MCF 10A (cell line): ENCODE measurements around the gene PCNP. TPM values are rescaled to one million over a fixed set of nuclear protein-coding genes. Genes with fewer than 3 reads are reported as not detected.
A peak's percentile ranks its signal among the peaks of the same experiment; 100 is the strongest.
"Not testable (repeated sequence)": the region's sequence is repeated elsewhere in the genome, so short reads cannot be mapped to it uniquely, and the experiment has no call there.

ENCODE experiments used
- BruUV-seq: library from RNA; stranded (reverse); fragments of 400-500 nt; replicated peaks from 2 replicates; lab custom pipeline; 2021; lab: Mats Ljungman, UMichigan
- CTCF ChIA-PET: fragments of 300-600 bp; sonication (Branson Sonifier 250); formaldehyde crosslinking; extraction: SDS; loops from one replicate; lab custom pipeline; 2021; ENCODE audit warnings: antibody characterized with exemption, inconsistent platforms; lab: Yijun Ruan, JAX
- POLR2A ChIA-PET: fragments of 300-600, 350-650 bp; sonication (Branson Sonifier 250); formaldehyde crosslinking; extraction: SDS; loops from one replicate; lab custom pipeline; 2020; ENCODE audit warnings: antibody characterized with exemption, inconsistent platforms; lab: Yijun Ruan, JAX
- DNase-seq: peaks from one replicate; pipeline ENCODE4 v3.0.0-alpha.2; 2018; ENCODE audit not compliant: unreplicated experiment
- H3K27ac Mint-ChIP-seq: one replicate; pipeline ENCODE4 v1.8.0; 2022; ENCODE audit warnings: mild to moderate bottlenecking, low read depth, mixed read lengths; ENCODE audit not compliant: unreplicated experiment
- H3K27me3 Mint-ChIP-seq: one replicate; pipeline ENCODE4 v1.8.0; 2022; ENCODE audit warnings: mixed read lengths; ENCODE audit not compliant: insufficient read depth, unreplicated experiment
- H3K36me3 Mint-ChIP-seq: one replicate; pipeline ENCODE4 v1.8.0; 2022; ENCODE audit warnings: mild to moderate bottlenecking, moderate library complexity, mixed read lengths; ENCODE audit not compliant: insufficient read depth, unreplicated experiment
- H3K4me1 Mint-ChIP-seq: one replicate; pipeline ENCODE4 v1.8.0; 2022; ENCODE audit warnings: mixed read lengths; ENCODE audit not compliant: insufficient read depth, unreplicated experiment
- H3K4me3 Mint-ChIP-seq: one replicate; pipeline ENCODE4 v1.8.0; 2022; ENCODE audit warnings: mild to moderate bottlenecking, moderate library complexity, mixed read lengths; ENCODE audit not compliant: unreplicated experiment
- H3K9me3 Mint-ChIP-seq: one replicate; pipeline ENCODE4 v1.8.0; 2022; ENCODE audit warnings: mixed read lengths; ENCODE audit not compliant: unreplicated experiment
- intact Hi-C: fragments of 100-400 bp; cut with micrococcal nuclease; formaldehyde crosslinking; loops from 2 replicates; pipeline ENCODE4 v1.14.1; 2022
- total RNA-seq: library from RNA; stranded (reverse); gene quantifications from 2 replicates; pipeline ENCODE4 v1.2.3, GENCODE V29; 2022
- TF ChIP-seq, protein P1 (sequence below): fragments of 200-600 bp; IDR thresholded peaks from one replicate; pipeline ENCODE4 v1.8.0; 2022; ENCODE audit warnings: antibody characterized with exemption, mild to moderate bottlenecking; ENCODE audit not compliant: unreplicated experiment

The PCNP gene
- total RNA-seq, 1 experiment from 2014 or later = 229 TPM

DNA sequence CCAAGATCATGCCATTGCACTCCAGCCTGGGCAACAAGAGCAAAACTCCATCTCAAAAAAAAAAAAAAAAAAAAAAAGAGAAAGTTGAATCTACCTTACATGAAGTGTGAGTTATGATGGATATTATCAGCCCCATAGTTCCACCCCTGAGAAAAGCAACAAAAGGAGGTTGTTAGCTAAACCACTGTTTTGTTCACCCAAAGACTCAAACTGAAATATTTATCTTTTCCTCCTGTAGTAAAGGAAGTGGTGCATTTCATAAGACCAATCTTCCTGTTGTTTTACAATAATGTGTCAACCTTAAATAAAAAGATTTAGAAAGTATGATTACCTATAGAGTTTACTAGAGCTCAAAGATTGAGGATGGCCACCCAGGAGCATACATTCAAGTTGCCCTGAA lies 31.0 kb upstream of the PCNP start:
- TF ChIP-seq, protein P1, sequence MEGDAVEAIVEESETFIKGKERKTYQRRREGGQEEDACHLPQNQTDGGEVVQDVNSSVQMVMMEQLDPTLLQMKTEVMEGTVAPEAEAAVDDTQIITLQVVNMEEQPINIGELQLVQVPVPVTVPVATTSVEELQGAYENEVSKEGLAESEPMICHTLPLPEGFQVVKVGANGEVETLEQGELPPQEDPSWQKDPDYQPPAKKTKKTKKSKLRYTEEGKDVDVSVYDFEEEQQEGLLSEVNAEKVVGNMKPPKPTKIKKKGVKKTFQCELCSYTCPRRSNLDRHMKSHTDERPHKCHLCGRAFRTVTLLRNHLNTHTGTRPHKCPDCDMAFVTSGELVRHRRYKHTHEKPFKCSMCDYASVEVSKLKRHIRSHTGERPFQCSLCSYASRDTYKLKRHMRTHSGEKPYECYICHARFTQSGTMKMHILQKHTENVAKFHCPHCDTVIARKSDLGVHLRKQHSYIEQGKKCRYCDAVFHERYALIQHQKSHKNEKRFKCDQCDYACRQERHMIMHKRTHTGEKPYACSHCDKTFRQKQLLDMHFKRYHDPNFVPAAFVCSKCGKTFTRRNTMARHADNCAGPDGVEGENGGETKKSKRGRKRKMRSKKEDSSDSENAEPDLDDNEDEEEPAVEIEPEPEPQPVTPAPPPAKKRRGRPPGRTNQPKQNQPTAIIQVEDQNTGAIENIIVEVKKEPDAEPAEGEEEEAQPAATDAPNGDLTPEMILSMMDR = no peak
- CTCF ChIA-PET = interaction anchor here (0.7 kb wide), 1 partner anchor 25 kb away, joined by 3 read pairs; no protein-coding TSS in a partner anchor
- POLR2A ChIA-PET = no interaction called here
- H3K9me3 Mint-ChIP-seq = no peaks in the 10 kb centered on the region
- no peak for DNase-seq
- H3K4me3 Mint-ChIP-seq = no peak overlapping the region
- H3K27ac Mint-ChIP-seq = no peak overlapping the region
- H3K4me1 Mint-ChIP-seq = no peaks in the 10 kb centered on the region
- peaks cover 24% of the 10 kb centered on the region for H3K27me3 Mint-ChIP-seq
- intact Hi-C loops = no loop called here
- BruUV-seq = no TSS peak
- no peaks in the 10 kb centered on the region for H3K36me3 Mint-ChIP-seq

DNA sequence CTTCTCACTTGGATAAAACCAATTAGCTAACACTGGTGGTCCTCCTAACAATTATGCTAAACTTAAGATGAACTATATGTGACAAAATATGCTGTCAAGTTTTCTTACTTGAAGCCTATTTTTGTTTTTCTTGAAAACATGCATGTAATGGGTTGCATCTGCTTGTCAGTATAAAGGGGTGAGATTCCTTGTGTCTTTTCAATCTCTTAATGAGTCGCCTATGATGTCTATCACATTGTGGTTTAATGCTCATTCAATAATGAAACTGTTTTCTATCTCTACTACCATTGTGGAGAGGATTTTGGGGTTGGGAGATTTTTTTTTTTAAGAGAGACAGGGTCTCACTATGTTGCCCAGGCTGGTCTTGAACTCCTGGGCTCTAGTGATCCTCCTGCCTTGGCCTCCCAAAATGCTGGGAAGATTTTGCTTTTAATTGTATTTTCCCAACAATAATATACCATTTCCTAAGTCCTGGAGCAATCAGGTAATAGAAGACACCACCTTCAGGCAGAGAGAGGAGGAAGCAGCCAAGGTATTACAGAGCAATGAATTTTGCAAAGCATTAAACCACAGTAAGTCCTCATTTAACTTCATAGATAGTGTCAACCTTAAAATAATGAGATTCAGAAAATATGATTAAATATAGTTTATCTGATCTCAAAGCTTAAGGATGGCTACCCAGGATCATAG lies 29.7 kb upstream of the PCNP start:
- peak; percentile 4 for DNase-seq
- BruUV-seq = no TSS peak
- POLR2A ChIA-PET = no interaction called here

DNA sequence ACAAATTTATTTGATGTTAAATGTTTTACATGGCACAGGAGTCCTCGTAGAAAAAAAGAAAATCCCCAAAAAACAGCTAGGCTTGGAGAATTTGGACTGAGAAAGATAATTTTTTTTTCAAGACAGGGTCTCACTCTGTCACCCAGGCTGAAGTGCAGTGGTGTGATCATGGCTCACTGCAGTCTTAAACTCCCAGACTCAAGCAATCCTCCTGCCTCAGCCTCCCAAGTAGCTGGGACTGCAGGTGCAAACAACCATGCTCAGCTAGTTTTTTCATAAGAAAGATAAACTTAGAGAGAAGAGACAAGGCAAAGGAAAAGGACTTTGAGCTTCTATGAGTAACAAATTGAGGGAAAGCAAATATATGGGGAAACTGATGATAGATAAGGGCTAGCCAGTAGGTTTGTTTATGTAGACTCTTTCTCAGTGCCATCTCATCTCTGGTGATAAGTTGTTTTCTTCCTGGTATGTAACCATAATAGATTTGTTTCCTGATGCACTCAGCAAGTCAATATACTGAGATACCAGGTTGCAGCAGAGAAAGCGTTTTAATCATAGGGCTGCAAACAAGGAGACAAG lies 25.4 kb upstream of the PCNP start:
- H3K36me3 Mint-ChIP-seq = no peaks in the 10 kb centered on the region
- BruUV-seq = no TSS peak
- no peaks in the 10 kb centered on the region for H3K4me1 Mint-ChIP-seq
- no peak for DNase-seq
- H3K4me3 Mint-ChIP-seq = no peak overlapping the region
- TF ChIP-seq, protein P1 = no peak
- no peaks in the 10 kb centered on the region for H3K9me3 Mint-ChIP-seq
- CTCF ChIA-PET = interaction anchor here (0.6 to 0.7 kb wide), 3 partner anchors 35 to 353 kb away, joined by 3 read pairs; no protein-coding TSS in a partner anchor
- H3K27me3 Mint-ChIP-seq = no peaks in the 10 kb centered on the region
- POLR2A ChIA-PET = no interaction called here
- intact Hi-C loops = no loop called here
- no peak overlapping the region for H3K27ac Mint-ChIP-seq

More for the DNA sequence above, 29.7 kb upstream of the PCNP start:
- Mint-ChIP-seq H3K27ac (no peak overlapping the region), H3K36me3 (no peaks in the 10 kb centered on the region), H3K9me3 (no peaks in the 10 kb centered on the region), H3K4me3 (no peak overlapping the region), H3K4me1 (no peaks in the 10 kb centered on the region), H3K27me3 (peaks cover 10% of the 10 kb centered on the region)
- CTCF ChIA-PET = interaction anchor here (0.7 to 1.1 kb wide), 2 partner anchors 13 to 245 kb away, joined by 3 read pairs; no protein-coding TSS in a partner anchor
- intact Hi-C loops = no loop called here
- TF ChIP-seq, protein P1 = no peak

DNA sequence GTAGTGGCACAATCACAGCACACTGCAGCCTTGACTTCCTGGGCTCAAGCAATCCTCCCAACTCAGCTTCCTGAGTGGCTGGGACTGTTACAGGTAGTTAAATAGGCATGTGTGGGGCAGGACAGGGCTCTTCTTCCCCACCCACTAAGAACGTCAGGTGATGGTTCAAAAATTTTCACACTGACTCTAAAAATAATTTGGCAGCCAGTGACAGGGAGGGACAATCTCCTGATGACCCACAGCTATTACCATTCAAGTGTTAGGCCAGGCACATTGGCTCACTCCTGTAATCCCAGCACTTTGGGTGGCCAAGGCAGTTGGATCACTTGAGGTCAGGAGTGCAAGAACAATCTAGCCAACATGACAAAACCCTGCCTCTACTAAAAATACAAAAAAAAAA lies 24.5 kb upstream of the PCNP start:
- Mint-ChIP-seq H3K4me3 (no peak overlapping the region), H3K27me3 (no peaks in the 10 kb centered on the region), H3K9me3 (no peaks in the 10 kb centered on the region), H3K27ac (no peak overlapping the region), H3K36me3 (no peaks in the 10 kb centered on the region), H3K4me1 (no peaks in the 10 kb centered on the region)
- no peak for DNase-seq
- intact Hi-C loops = no loop called here
- TF ChIP-seq, protein P1 = no peak
- ChIA-PET POLR2A (no interaction called here), CTCF (no interaction called here)
- BruUV-seq = no TSS peak

DNA sequence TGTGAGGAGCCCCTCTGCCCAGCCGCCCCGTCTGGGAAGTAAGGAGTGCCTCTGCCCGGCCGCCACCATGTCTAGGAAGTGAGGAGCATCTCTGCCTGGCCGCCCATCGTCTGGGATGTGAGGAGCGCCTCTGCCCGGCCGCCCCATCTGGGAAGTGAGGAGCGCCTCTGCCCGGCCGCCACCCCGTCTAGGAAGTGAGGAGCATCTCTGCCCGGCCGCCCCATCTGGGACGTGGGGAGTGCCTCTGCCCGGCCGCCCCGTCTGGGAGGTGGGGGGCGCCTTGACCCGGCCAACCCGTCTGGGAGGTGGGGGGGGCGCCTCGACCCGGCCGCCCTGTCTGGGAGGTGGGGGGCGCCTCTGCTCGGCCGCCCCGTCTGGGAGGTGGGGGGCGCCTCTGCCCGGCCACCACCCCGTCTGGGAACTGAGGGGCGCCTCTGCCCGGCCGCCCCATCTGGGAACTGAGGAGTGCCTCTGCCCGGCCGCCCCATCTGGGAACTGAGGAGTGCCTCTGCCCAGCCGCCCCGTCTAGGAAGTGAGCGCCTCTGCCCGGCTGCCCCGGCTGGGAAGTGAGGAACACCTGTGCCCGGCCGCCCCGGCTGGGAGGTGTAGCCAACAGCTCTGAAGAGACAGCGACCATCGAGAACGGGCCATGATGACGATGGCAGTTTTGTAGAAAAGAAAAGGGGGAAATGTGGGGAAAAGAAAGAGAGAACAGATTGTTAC lies 22.5 kb upstream of the PCNP start:
- H3K9me3 Mint-ChIP-seq, H3K4me1 Mint-ChIP-seq, intact Hi-C loops, H3K4me3 Mint-ChIP-seq, DNase-seq, H3K36me3 Mint-ChIP-seq, BruUV-seq, POLR2A ChIA-PET, H3K27me3 Mint-ChIP-seq, H3K27ac Mint-ChIP-seq, CTCF ChIA-PET: not testable (repeated sequence)

DNA sequence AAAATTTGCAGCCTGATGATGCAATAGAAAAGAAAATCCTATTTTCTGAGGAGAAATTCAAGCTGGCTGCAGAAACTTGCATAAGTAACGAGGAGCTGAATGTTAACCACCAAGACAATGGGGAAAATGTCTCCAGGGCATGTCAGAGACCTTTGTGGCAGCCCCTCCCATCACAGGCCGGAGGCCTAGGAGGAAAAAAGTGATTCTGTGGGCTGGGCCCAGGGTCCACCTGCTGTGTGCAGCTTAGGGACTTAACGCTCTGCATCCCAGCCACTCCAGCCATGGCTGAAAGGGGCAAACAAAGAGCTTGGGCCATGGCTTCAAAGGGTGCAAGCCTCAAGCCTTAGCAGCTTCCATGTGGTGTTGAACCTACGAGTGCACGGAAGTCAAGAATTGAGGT lies 20.6 kb upstream of the PCNP start:
- H3K36me3 Mint-ChIP-seq, H3K4me3 Mint-ChIP-seq, H3K9me3 Mint-ChIP-seq, H3K4me1 Mint-ChIP-seq, H3K27ac Mint-ChIP-seq, CTCF ChIA-PET, DNase-seq, H3K27me3 Mint-ChIP-seq, intact Hi-C loops, BruUV-seq: not testable (repeated sequence)
- POLR2A ChIA-PET = interaction anchor here (1.0 kb wide), 1 partner anchor 21 kb away, joined by 3 read pairs; the partner anchor contains the start of gene PCNP
